Right lung (tissue), 5 donors: Measurements from ENCODE around the gene PKN1. TPM values are rescaled to one million over a fixed set of nuclear protein-coding genes. Genes with fewer than 3 reads are reported as not detected.
"Not testable (repeated sequence)": the region's sequence is repeated elsewhere in the genome, so short reads cannot be mapped to it uniquely, and the experiment has no call there.

Source experiments
- DNase-seq, 2 donors: peaks; one replicate each; pipeline ENCODE4 v3.0.0-alpha.2; 2013
- polyA plus RNA-seq, 5 donors: library from polyadenylated mRNA; unstranded; fragments of 120-200 nt; gene quantifications; one replicate each; pipeline versions ENCODE4 v1.2.1 to v1.2.3, GENCODE V29; 2013; ENCODE audit warnings: inconsistent platforms in 1 of 5, low replicate concordance in 1 of 5; ENCODE audit not compliant: insufficient read length in 5 of 5, insufficient read depth in 1 of 5

PKN1 gene
- polyA plus RNA-seq, 5 donors = 63.9 to 119 (median 83.2) TPM

GRCh38 chr19:14460935-14461334 is 27.8 kb downstream of the PKN1 start:
- no peak for DNase-seq

- not testable (repeated sequence) for DNase-seq
These were observed 29.3 kb downstream of the PKN1 start for GRCh38 chr19:14462401-14462800.

GRCh38 chr19:14463747-14464146 is 30.6 kb downstream of the PKN1 start:
- DNase-seq = no peak

GRCh38 chr19:14467391-14467790 is 34.3 kb downstream of the PKN1 start:
- DNase-seq = no peak

GRCh38 chr19:14467816-14468215 is 34.7 kb downstream of the PKN1 start:
- no peak for DNase-seq

GRCh38 chr19:14470031-14470876 is 37.1 kb downstream of the PKN1 start:
- DNase-seq = no peak

GRCh38 chr19:14471436-14472187 is 38.5 kb downstream of the PKN1 start:
- DNase-seq = no peak

GRCh38 chr19:14472202-14472938 is 39.3 kb downstream of the PKN1 start:
- peak in 1 of 2 donors; percentile 46 for DNase-seq

GRCh38 chr19:14473073-14473977 is 40.2 kb downstream of the PKN1 start:
- no peak for DNase-seq

GRCh38 chr19:14473978-14474578 is 41.0 kb downstream of the PKN1 start:
- DNase-seq = no peak

GRCh38 chr19:14474827-14475226 is 41.7 kb downstream of the PKN1 start:
- DNase-seq = no peak

- DNase-seq = peak; percentile 76 to 78
These were observed 42.4 kb downstream of the PKN1 start, which contains the start of gene PTGER1 for GRCh38 chr19:14475251-14476073. PTGER1 (minus strand) TSS chr19:14475354; CDS start chr19:14474320, 1,034 bp downstream.

- DNase-seq = no peak
These were observed 43.2 kb downstream of the PKN1 start for GRCh38 chr19:14476327-14476672.

- peak; percentile 87 to 89 for DNase-seq
These were observed 43.7 kb downstream of the PKN1 start for GRCh38 chr19:14476673-14477401.

- DNase-seq = peak; percentile 95 to 97
These were observed 44.5 kb downstream of the PKN1 start for GRCh38 chr19:14477418-14478112.

GRCh38 chr19:14478113-14478545 is 45.0 kb downstream of the PKN1 start:
- DNase-seq = no peak

- no peak for DNase-seq
These were observed 46.3 kb downstream of the PKN1 start for GRCh38 chr19:14479309-14479974.
